ENCODE results near the gene MPG.
"Not testable (repeated sequence)": the region's sequence is repeated elsewhere in the genome, so short reads cannot be mapped to it uniquely, and the experiment has no call there.

The MPG gene

DNA sequence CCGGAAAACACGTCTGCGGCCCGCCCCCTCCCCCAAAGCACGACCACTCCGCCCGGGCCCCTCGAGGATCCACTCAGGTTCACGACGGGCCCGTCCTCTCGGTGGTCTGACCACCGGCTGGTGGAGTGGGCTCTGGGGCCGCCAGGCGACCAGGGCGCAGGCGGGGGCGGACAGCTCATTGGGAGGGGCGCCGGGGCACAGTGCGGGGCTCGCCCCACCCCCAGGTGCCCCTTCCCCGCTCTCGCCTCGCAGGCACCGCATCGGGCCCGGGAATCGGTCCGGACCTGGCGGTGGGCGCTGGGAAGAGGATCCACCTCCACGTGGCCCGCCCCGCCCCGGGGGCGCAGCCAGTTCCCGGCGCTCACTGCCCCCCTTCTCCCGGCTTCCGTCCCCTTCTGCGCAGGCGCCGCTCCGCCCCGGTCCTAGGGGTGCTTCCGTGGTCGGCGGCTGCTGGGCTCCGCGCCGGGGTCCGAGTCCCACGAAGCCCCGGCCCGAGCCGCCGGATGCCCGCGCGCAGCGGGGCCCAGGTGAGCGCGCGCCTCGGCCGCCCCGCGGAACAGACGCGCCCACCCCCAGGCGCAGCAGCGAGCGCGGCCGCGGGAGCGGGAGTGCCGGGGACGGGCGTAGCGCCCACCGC lies at the start of gene MPG:
Gene MPG (plus strand): TSS at position 419 of the 637 bp plus-strand sequence. CDS start 85 bp downstream, at position 504.
- peak; percentile 89 to 91 for DNase-seq

- peak in 1 of 2 experiments; percentile 6 for DNase-seq
Observed at GRCh38 chr16:30627-31026, 47.4 kb upstream of the MPG start.

DNA sequence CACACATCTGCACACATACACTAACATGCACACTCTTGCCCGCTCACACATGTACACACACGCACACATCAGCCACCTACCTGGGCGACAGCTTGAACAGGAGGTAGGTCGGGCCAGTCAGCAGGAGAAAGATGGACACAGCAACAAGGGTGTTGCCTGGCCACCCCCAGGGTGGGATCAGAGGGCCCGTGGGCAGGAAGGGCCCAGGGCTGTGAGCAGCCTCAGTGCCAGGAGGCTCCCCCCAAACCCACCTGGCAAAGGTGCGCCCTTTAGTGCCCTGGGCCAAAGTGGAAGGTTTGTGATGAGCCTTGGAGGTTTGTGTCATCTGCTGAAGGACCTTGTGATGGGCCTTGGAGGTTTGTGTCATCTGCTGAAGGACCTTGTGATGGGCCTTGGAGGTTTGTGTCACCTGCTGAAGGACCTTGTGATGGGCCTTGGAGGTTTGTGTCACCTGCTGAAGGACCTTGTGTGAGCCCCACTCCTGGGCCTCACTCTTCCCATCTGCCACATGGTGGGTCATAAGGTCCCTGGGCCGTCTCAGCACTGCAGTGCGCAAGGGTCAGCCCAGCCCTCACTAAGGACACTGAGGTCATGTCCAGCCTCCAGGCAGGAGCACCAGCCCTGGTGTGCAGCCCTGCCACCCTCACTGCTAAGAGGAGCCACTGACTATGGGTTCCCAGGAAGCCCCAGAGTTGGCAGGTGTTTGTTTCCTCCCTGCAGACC lies 44.7 kb upstream of the MPG start:
- DNase-seq, result peak in 1 of 2 experiments; percentile 2

DNA sequence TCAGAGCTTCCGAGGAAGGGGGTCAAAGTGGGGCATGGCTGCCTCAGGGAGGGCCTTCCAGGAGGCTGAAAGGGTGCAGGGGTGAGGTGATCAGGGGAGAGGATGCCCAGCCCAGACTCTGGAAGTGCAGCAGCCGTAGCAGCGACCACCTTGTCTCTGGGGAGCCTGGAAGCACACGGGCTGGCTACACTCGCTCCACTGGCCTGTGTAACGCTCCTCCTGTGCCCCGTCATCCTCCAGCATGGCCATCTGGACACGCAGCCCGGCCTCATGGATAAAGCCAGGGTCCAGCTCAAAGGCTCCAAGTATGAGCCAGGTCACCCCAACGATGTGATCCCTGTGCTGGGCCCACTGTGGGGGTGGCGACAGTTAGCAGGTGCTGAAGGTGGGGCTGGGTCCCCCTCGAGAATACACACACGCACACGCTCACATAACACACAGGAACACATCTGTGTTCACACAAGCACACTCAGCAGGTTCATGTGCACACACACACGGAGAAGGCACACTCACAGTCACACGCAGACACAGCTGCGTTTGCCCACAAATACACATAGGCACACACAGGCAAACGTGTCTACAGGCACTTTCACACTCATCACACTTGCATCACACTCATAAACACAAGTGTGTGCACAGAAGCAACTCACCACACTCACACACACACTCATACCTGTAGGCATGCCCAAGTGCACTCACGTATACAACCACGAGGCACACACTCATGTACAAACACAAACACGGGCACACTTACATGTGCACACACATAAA lies 44.0 kb upstream of the MPG start:
- peak in 1 of 2 experiments; percentile 12 for DNase-seq

- DNase-seq, result peak in 1 of 2 experiments; percentile 17
Observed at GRCh38 chr16:34648-34987, 43.4 kb upstream of the MPG start.

DNA sequence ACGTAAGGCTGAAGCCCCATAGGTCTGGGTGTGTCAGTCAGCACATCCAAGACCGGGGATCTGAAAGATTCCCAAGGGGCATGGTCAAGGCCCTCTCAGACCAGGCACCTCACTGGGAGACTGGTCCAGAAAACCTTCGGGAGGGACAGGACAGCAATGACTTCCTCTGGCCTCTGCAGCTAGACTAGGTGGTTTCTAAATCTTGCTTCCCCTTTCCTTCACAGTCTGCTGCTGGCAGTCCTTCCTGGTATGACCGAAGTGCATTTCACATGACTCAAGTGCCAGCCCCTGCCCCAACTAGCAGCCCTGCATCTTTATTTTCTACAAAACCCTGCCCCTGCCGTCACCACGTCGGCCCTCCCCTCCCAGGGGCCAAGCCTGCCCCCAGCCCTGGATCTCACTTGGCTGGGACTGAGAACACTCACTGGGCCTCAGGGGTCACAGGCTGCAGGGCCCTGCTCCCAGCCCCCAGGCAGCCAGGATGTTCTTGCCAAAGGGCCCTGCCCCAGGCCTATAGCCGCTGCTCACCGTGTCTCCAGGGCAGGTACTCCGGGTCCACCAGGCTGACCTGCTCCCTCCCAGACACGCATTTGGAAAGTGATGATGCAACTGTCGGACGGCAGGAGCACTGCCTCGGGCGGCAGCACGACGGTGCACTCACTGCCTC lies 42.9 kb upstream of the MPG start:
- peak in 1 of 2 experiments; percentile 15 for DNase-seq

DNA sequence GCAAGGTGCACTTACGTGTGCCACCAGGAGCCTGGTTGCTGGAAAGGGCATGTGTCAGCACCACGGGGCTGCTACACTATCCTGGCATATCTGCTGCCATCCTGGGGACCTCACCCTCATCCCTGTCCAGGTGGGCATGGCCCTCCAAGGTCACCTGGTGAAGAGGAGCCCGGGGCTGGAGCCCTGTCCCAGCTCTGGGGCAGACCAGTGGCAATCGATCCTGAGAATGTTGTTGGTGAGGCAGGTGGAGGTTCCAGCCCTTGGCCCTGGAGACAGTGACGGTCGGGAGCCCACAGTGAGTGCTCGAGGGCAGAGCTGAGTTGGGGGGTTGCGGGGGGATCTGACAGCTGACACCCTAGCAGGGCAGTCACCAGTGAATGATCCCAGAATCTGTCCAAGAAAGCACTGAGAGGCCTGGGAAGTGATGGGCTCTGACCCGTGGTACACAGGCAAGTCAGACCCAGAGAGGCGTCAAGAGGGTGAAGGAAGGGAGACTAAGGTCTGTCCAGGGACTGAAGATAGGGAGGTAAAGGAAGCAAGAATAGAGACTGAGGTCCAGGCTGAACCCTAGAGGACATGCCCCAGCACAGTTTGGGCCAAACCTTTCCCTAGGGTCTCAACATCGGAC lies 42.2 kb upstream of the MPG start:
- peak in 1 of 2 experiments; percentile 14 for DNase-seq

DNA sequence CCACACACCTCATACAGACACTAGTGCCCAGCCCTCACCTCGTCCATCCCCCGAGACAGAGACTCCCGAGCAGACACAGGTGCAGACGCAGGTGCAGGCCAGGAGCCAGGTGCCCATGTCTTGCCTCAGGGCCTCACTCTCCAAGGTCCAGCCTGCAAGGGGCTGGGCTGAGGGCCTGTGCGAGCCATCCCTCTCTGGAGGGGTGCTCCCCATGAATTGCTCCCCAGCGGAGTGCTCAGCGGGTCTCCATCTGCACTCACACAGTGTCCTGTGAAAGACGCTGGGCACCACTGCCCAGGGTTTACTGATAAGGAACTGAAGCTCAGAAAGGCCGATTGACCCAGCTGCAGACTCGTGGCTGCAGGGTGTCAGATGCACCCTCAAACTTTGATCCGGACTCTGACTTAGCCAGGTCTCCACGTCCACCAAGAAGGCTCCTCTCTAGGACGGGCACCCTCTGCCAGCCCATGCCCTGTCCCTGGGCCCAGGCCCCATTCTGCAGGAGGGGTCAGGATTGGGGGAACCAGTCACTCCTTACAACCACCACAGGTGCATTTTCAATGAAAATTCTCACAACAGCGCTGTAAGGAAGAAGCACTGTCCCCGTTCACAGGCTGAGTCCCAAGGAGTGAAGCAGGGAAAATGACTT lies 41.6 kb upstream of the MPG start:
- DNase-seq, result peak; percentile 14 to 15

GRCh38 chr16:37511-37910 lies 40.5 kb upstream of the MPG start:
- DNase-seq, result peak; percentile 7 to 14

GRCh38 chr16:38206-38605 lies 39.8 kb upstream of the MPG start:
- not testable (repeated sequence) for DNase-seq

DNA sequence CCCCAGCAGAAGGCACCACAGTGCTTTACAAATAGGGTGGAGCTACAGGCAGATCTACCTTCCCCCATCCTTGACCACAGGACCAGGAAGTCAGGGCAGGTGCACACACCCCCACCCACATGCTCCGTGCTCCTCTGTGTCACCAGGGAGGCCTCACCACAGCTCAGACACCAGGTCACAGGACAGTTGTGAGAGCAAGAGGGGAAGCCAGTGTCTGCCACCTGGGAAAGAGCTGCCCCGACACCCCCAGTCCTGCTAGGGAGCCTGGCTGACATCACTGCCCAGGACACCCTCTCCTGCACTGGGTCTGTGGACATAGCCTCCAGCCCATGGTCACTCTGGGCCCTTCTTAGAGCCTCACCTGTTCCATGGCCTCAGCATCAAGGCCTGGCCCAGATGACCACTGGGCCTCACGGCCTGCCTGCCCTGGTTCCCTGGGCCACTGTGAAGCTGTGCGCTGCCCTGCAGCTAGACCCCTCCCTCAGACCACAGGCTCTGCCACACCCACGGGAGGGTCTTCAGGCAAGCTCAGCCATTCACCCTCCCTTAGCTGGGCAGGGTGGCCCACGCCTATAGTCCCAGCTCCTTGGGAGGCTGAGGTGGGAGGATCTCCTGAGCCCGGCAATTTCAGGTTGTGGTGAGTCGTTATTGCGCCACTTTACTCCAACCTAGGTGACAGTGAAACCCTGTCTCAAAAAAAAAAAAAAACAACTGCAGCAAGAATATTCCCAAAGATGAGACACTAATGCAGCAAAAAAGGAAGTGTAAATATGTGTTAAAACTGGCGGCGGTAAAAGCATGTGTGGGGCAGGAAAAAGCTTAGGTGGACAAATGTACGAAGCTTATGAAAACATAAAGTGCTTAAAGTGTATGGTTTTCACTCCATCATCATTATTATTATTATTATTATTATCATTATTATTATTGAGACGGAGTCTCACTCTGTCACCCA lies 38.8 kb upstream of the MPG start:
- peak; percentile 47 to 56 for DNase-seq

GRCh38 chr16:41439-42068 lies 36.5 kb upstream of the MPG start:
- DNase-seq, result peak in 1 of 2 experiments; percentile 20

GRCh38 chr16:42069-42457 lies 36.0 kb upstream of the MPG start:
- no peak for DNase-seq

- no peak for DNase-seq
Observed at GRCh38 chr16:42691-43090, 35.3 kb upstream of the MPG start.

DNA sequence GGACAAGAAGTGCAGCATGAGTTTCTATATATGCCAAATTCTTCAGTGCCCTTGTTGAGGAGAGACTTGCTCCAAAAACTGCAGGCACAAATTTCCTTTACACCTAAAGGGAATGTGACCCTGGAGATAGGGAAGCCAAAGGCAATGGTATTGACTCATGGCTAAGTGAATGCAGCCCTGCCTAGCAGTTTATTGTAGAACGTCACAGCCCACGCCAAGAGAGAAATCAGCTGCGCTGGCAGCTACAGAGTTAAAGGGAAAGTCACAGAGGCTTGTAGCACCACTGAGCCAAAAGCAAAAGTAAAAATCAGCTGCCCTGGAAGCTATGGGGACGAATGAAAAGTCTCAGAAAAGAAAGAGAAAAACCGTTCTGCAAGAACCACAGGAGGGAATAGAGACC lies 34.7 kb upstream of the MPG start:
- no peak for DNase-seq

DNA sequence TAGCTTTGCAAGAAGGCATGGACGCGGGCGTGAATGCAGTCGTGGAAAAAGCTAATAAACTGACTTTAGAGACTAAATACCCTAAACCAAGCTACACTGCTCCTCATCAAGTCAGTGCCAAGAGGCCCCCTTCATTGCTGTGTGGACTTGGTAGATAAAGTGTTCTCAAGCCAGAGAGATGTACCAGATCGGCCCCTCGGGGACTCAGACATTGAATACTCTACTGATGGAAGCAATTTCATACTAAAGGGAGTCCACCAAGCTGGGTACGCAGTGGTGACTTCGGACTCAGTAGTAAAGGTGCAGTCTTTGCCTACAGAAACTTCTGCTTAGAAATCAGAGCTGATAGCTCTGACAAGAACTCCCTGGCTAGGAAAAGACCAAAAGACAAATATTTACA lies 33.4 kb upstream of the MPG start:
- DNase-seq, result no peak

- no peak for DNase-seq
Observed at GRCh38 chr16:45454-45853, 32.6 kb upstream of the MPG start.

GRCh38 chr16:46510-46909 lies 31.5 kb upstream of the MPG start:
- not testable (repeated sequence) for DNase-seq

DNA sequence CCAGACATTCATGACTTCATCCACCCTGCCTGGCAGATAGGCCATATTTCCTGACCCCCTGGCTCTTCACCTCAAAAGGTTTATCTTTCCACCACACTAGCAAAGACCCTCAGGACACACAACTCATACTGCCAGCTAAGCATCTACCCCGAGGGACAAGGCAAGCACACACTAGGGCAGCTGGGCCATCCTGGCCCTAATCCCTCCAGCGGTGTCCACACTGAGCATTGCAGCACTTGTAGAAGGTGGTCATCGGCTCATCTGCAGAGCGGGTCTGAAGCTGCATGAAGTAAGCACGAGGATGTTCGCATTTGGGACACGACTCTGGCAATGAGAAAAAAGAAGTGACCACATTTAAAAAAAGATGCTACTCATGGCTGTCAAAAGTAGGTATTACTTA lies 30.8 kb upstream of the MPG start:
- DNase-seq, result no peak

DNA sequence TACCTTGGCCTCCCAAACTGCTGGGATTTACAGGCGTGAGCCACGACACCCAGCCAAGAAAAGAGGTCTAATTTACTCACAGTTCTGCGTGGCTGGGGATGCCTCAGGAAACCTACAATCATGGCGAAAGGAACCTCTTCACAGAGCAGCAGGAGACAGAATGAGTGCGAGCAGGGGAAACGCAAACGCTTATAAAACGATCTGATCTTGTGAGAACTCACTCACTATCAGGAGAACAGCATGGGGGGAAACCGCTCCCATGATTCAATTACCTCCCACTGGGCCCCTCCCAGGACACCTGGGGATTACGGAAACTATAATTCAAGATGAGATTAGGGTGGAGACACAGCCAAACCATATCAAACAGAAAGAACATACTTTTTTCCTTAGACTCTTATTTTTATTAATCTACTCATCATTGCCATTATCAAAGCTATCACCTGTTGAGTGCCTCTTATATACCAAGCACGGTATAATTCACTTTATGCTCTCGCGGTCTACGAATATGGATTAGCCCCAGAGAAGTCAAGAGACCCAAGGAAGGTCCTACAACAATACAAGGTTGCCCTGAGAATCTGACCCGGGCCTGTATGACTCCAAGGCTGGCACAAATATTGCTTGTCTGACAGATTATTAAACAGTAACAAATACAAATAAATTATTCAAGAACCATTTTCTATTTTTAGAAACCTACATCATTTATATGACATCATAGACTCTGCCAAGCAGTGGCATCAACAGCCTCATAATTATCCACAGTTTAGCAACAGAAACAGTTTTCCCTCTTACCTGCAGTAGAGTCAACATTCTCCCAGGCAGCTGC lies 27.0 kb upstream of the MPG start:
- no peak for DNase-seq

All from activated T-cell treated with anti-CD3 and anti-CD28 coated beads, Interleukin-2, amount 50 U/mL, for 48 hours (primary cell).